Measurements from ENCODE around the gene TSPAN9.

TSPAN9 gene

DNA sequence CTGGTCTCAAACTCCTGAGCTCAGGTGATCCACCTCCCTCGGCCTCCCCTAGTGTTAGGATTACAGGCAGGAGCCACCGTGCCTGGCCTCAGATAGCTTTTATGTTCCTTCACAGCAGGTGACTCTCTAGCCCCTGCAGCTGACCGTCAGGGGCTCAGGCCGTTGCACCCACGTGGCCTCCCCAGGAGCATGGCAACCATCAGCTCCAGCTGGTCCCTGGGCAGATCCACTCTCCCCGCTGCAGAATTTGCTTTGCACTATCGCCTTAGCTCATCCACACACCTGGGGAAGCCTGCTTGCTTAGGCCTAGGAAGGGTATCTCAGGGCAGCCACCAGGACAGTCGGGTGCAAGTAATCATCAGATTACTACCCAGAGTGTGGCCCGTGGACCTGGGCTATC is 62.6 kb downstream of the TSPAN9 start:
- peak overlapping the region in 2 of 3 experiments; percentile 44 to 73 for H3K27ac Mint-ChIP-seq
- H3K4me1 Mint-ChIP-seq, result peaks cover 75% of the 10 kb centered on the region

DNA sequence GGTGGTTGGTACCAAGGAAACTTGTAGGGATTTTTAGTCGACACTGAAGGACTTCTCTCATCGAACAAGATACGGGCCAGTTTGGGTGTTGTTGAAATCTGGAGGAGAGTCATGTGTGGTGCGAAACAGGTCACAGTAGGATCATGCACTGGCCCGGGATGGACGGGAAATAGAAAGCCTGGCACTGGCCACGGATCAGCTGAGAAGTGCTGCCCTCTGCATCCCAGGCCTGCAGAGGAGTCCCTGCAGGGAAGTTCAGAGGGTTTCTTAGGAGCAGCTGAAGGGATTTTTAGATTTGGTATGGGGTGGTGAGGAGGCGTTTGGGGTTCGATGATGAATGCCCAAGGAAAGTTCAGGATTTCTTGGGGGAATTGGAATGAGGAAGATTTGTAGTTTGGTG is 63.1 kb downstream of the TSPAN9 start:
- Mint-ChIP-seq H3K27me3 (ENCODE audit: low read depth) (peaks cover 3% of the 10 kb centered on the region), H3K4me1 (peaks cover 79% of the 10 kb centered on the region)

More for the DNA sequence above, 62.6 kb downstream of the TSPAN9 start:
- peaks cover 6% of the 10 kb centered on the region for H3K36me3 Mint-ChIP-seq (ENCODE audit: low read depth)
- H3K4me3 Mint-ChIP-seq, result peak overlapping the region in 1 of 3 experiments; percentile 8
- H3K27me3 Mint-ChIP-seq (ENCODE audit: low read depth), result no peaks in the 10 kb centered on the region
- no peak for TF ChIP-seq CTCF (IDR thresholded peaks at IDR 0.05; ENCODE audit: unreplicated experiment in 3 of 3)
- peaks cover under 1% of the 10 kb centered on the region for H3K9me3 Mint-ChIP-seq

GRCh38 chr12:3141339-3142321 is 64.5 kb downstream of the TSPAN9 start:
- Mint-ChIP-seq H3K36me3 (ENCODE audit: low read depth) (peaks cover 16% of the 10 kb centered on the region), H3K4me1 (peaks cover 76% of the 10 kb centered on the region), H3K4me3 (no peak overlapping the region), H3K9me3 (peaks cover 6% of the 10 kb centered on the region), H3K27me3 (ENCODE audit: low read depth) (peaks cover 4% of the 10 kb centered on the region), H3K27ac (peak overlapping the region in 2 of 3 experiments; percentile 1 to 67)
- no peak for TF ChIP-seq CTCF (IDR thresholded peaks at IDR 0.05; ENCODE audit: unreplicated experiment in 3 of 3)

More for the DNA sequence above, 63.1 kb downstream of the TSPAN9 start:
- peak overlapping the region in 2 of 3 experiments; percentile 38 to 73 for H3K27ac Mint-ChIP-seq
- peaks cover 6% of the 10 kb centered on the region for H3K9me3 Mint-ChIP-seq
- peaks cover 11% of the 10 kb centered on the region for H3K36me3 Mint-ChIP-seq (ENCODE audit: low read depth)
- H3K4me3 Mint-ChIP-seq, result peak overlapping the region in 2 of 3 experiments; percentile 6 to 8
- no peak for TF ChIP-seq CTCF (IDR thresholded peaks at IDR 0.05; ENCODE audit: unreplicated experiment in 3 of 3)

- H3K4me1 Mint-ChIP-seq, result peaks cover 78% of the 10 kb centered on the region
- TF ChIP-seq CTCF (IDR thresholded peaks at IDR 0.05; ENCODE audit: unreplicated experiment in 3 of 3), result no peak
- peaks cover 4% of the 10 kb centered on the region for H3K27me3 Mint-ChIP-seq (ENCODE audit: low read depth)
- H3K27ac Mint-ChIP-seq, result peak overlapping the region in 2 of 3 experiments; percentile 1 to 46
- H3K9me3 Mint-ChIP-seq, result peaks cover 6% of the 10 kb centered on the region
- H3K36me3 Mint-ChIP-seq (ENCODE audit: low read depth), result peaks cover 17% of the 10 kb centered on the region
- H3K4me3 Mint-ChIP-seq, result peak overlapping the region in 1 of 3 experiments; percentile 43
These were observed 65.2 kb downstream of the TSPAN9 start for GRCh38 chr12:3142386-3142785.

GRCh38 chr12:3144495-3144894 is 67.3 kb downstream of the TSPAN9 start:
- no peak for TF ChIP-seq CTCF (IDR thresholded peaks at IDR 0.05; ENCODE audit: unreplicated experiment in 3 of 3)
- H3K27ac Mint-ChIP-seq, result no peak overlapping the region
- H3K27me3 Mint-ChIP-seq (ENCODE audit: low read depth), result peaks cover 12% of the 10 kb centered on the region
- no peak overlapping the region for H3K4me3 Mint-ChIP-seq
- H3K36me3 Mint-ChIP-seq (ENCODE audit: low read depth), result peaks cover 17% of the 10 kb centered on the region
- peaks cover 81% of the 10 kb centered on the region for H3K4me1 Mint-ChIP-seq
- H3K9me3 Mint-ChIP-seq, result peaks cover 6% of the 10 kb centered on the region
